Effector memory CD4-positive, alpha-beta T cell (primary cell): ENCODE data around the gene ARMC9.
A peak's percentile ranks its signal among the peaks of the same experiment; 100 is the strongest.
"Not testable (repeated sequence)": the region's sequence is repeated elsewhere in the genome, so short reads cannot be mapped to it uniquely, and the experiment has no call there.

Experiments used
- DNase-seq, 3 donors: peaks; one replicate each; pipeline ENCODE4 v3.0.0-alpha.2; 2020
- H3K27ac ChIP-seq: 2 replicates; pipeline ENCODE4 v1.7.0; 2013; ENCODE audit warnings: mild to moderate bottlenecking, low read length, moderate library complexity; ENCODE audit not compliant: insufficient read depth, poor library complexity, severe bottlenecking
- H3K27me3 ChIP-seq: replicated peaks from 2 replicates; pipeline ENCODE4 v1.7.0; 2013; ENCODE audit warnings: mild to moderate bottlenecking, low read length; ENCODE audit not compliant: insufficient read depth, control insufficient read depth, poor library complexity, severe bottlenecking
- H3K36me3 ChIP-seq: 2 replicates; pipeline ENCODE4 v1.7.0; 2013; ENCODE audit warnings: mild to moderate bottlenecking, low read length, moderate library complexity; ENCODE audit not compliant: control insufficient read depth, insufficient read depth
- H3K4me1 ChIP-seq: 2 replicates; pipeline ENCODE4 v1.7.0; 2013; ENCODE audit warnings: low read length, mild to moderate bottlenecking; ENCODE audit not compliant: control insufficient read depth, insufficient read depth, poor library complexity, severe bottlenecking
- H3K4me3 ChIP-seq: 2 replicates; pipeline ENCODE4 v1.7.0; 2013; ENCODE audit warnings: low read length, low read depth, mild to moderate bottlenecking; ENCODE audit not compliant: insufficient read depth, poor library complexity, severe bottlenecking
- H3K9me3 ChIP-seq: 2 replicates; pipeline ENCODE4 v1.7.0; 2013; ENCODE audit warnings: mild to moderate bottlenecking, low read length, moderate library complexity; ENCODE audit not compliant: control insufficient read depth

The ARMC9 gene

GRCh38 chr2:231399853-231400680 lies 201.6 kb downstream of the ARMC9 start:
- H3K27ac ChIP-seq, result no peak overlapping the region
- no peak overlapping the region for H3K4me3 ChIP-seq
- peaks cover 4% of the 10 kb centered on the region for H3K27me3 ChIP-seq
- H3K9me3 ChIP-seq, result no peaks in the 10 kb centered on the region
- no peak for DNase-seq
- H3K36me3 ChIP-seq, result no peaks in the 10 kb centered on the region
- H3K4me1 ChIP-seq, result no peaks in the 10 kb centered on the region

- H3K27me3 ChIP-seq, H3K27ac ChIP-seq, H3K4me3 ChIP-seq, DNase-seq, H3K36me3 ChIP-seq, H3K9me3 ChIP-seq, H3K4me1 ChIP-seq: not testable (repeated sequence)
Measured at GRCh38 chr2:231400681-231401080, 202.2 kb downstream of the ARMC9 start.

GRCh38 chr2:231401101-231401500 lies 202.7 kb downstream of the ARMC9 start:
- not testable (repeated sequence) for H3K27me3 ChIP-seq, DNase-seq, H3K4me1 ChIP-seq, H3K4me3 ChIP-seq, H3K36me3 ChIP-seq, H3K9me3 ChIP-seq, H3K27ac ChIP-seq

- not testable (repeated sequence) for H3K36me3 ChIP-seq, DNase-seq, H3K9me3 ChIP-seq, H3K4me3 ChIP-seq, H3K27me3 ChIP-seq, H3K4me1 ChIP-seq, H3K27ac ChIP-seq
Measured at GRCh38 chr2:231403421-231404182, 205.2 kb downstream of the ARMC9 start.

GRCh38 chr2:231404183-231404578 lies 205.8 kb downstream of the ARMC9 start:
- H3K4me3 ChIP-seq, H3K36me3 ChIP-seq, H3K27me3 ChIP-seq, H3K4me1 ChIP-seq, DNase-seq, H3K27ac ChIP-seq, H3K9me3 ChIP-seq: not testable (repeated sequence)

- not testable (repeated sequence) for H3K27ac ChIP-seq
Measured at GRCh38 chr2:231405601-231406367, 207.4 kb downstream of the ARMC9 start.

GRCh38 chr2:231407686-231408085 lies 209.3 kb downstream of the ARMC9 start:
- H3K27me3 ChIP-seq, H3K36me3 ChIP-seq, DNase-seq, H3K9me3 ChIP-seq, H3K4me3 ChIP-seq, H3K4me1 ChIP-seq, H3K27ac ChIP-seq: not testable (repeated sequence)

More at GRCh38 chr2:231405601-231406367, 207.4 kb downstream of the ARMC9 start:
- DNase-seq, result peak in 2 of 3 donors; percentile 5 to 20
- not testable (repeated sequence) for H3K36me3 ChIP-seq, H3K27me3 ChIP-seq, H3K9me3 ChIP-seq, H3K4me1 ChIP-seq, H3K4me3 ChIP-seq

- H3K4me3 ChIP-seq, H3K36me3 ChIP-seq, DNase-seq, H3K9me3 ChIP-seq, H3K4me1 ChIP-seq, H3K27ac ChIP-seq: not testable (repeated sequence)
- peaks cover 10% of the 10 kb centered on the region for H3K27me3 ChIP-seq
Measured at GRCh38 chr2:231408304-231408703, 209.9 kb downstream of the ARMC9 start.

- Histone ChIP-seq H3K9me3 (no peaks in the 10 kb centered on the region), H3K4me3 (no peak overlapping the region), H3K27ac (no peak overlapping the region), H3K4me1 (peaks cover 6% of the 10 kb centered on the region), H3K27me3 (peaks cover 21% of the 10 kb centered on the region), H3K36me3 (no peaks in the 10 kb centered on the region)
- DNase-seq, result no peak
Measured at GRCh38 chr2:231409776-231410175, 211.3 kb downstream of the ARMC9 start.
